ENCODE results near the gene MS4A1. TPM values are rescaled to one million over a fixed set of nuclear protein-coding genes. Genes with fewer than 3 reads are reported as not detected.
A peak's percentile ranks its signal among the peaks of the same experiment; 100 is the strongest.

MS4A1 gene
- total and polyA plus RNA-seq, 10 donors: 237 to 1,116 (median 425) TPM

GRCh38 chr11:60485987-60486386 lies 30.3 kb downstream of the MS4A1 start:
- TF ChIP-seq POLR2A (IDR thresholded peaks at IDR 0.05): no peak
- TF ChIP-seq CTCF (IDR thresholded peaks at IDR 0.05 in 8 of 11, conservative IDR thresholded peaks at IDR 0.05 in 3 of 11): peak; percentile 31 to 81 (median 67)
- TF ChIP-seq POLR2AphosphoS5 (IDR thresholded peaks at IDR 0.05): no peak
- Histone ChIP-seq H3K4me1 (peaks cover 0 to 36% (median 8%) of the 10 kb centered on the region in 6 donors), H3K27me3 (replicated peaks in 1 of 7) (peaks cover 0 to 3% (median 0%) of the 10 kb centered on the region in 7 donors), H3K36me3 (no peaks in the 10 kb centered on the region), H3K4me3 (no peak overlapping the region), H3K27ac (no peak overlapping the region), H3K9me3 (no peaks in the 10 kb centered on the region)
- WGBS, 5 donors: 65 to 73% (median 67%) methylated on average over 5 of the region's 5 CpGs
- DNase-seq: peak; percentile 75
- intact Hi-C loops (cut with DNase I; ENCODE audit: low total_unique reads): loop anchor here (5.0 kb wide), 1 partner anchor 124 kb away; no protein-coding TSS in a partner anchor

DNA sequence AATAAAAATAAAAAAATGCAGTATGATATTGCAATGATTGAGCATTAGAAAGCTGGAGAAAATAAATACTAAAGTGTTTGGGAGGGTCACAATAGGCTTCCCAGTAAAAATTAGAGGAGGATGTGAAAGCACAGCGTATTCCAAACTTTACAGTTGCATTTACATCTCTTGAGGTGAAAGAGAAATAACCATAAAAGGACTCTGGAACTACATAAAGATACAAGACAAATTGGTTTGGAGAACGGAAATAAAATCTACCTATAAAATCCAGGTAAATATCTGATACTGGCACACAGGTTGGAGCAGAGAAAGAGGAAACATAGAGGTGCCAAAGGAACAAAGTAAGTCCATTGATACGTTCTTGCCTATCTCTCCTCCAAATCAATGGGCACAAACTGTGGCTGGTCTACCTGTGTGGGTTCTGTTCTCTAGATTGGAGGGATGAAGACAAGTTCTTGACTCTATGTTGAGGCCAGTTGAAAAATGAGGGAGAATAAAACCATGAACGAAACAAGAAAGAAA lies 36.9 kb downstream of the MS4A1 start, which contains the start of gene MS4A12:
Gene MS4A12, plus strand, starts transcription at position 291 of the 522 bp plus-strand sequence. CDS start 4,541 bp downstream, outside the sequence.
- intact Hi-C loops (cut with DNase I; ENCODE audit: low total_unique reads): no loop called here
- Histone ChIP-seq H3K4me1 (no peaks in the 10 kb centered on the region), H3K27ac (no peak within 1 kb of the TSS), H3K4me3 (no peak within 1 kb of the TSS), H3K27me3 (replicated peaks in 1 of 7) (peaks cover 0 to 3% (median 0%) of the 10 kb centered on the region in 7 donors), H3K9me3 (no peaks in the 10 kb centered on the region), H3K36me3 (no peaks in the 10 kb centered on the region)
- WGBS, 5 donors: 65 to 92% (median 78%) methylated on average over 4 of the region's 4 CpGs
- TF ChIP-seq POLR2AphosphoS5 (IDR thresholded peaks at IDR 0.05): no peak
- no peak for TF ChIP-seq POLR2A (IDR thresholded peaks at IDR 0.05)
- no peak for TF ChIP-seq CTCF (IDR thresholded peaks at IDR 0.05 in 8 of 11, conservative IDR thresholded peaks at IDR 0.05 in 3 of 11)
- no peak for DNase-seq

- H3K4me1 ChIP-seq: peaks cover 0 to 8% (median 3%) of the 10 kb centered on the region in 6 donors
- peaks cover 0 to 3% (median 0%) of the 10 kb centered on the region in 7 donors for H3K27me3 ChIP-seq (replicated peaks in 1 of 7)
- H3K4me3 ChIP-seq: no peak overlapping the region
- no peaks in the 10 kb centered on the region for H3K36me3 ChIP-seq
- 79 to 92% (median 83%) methylated on average over 2 of the region's 2 CpGs for WGBS, 5 donors
- no peaks in the 10 kb centered on the region for H3K9me3 ChIP-seq
- TF ChIP-seq CTCF (IDR thresholded peaks at IDR 0.05 in 8 of 11, conservative IDR thresholded peaks at IDR 0.05 in 3 of 11) (no peak), POLR2A (IDR thresholded peaks at IDR 0.05) (no peak), POLR2AphosphoS5 (IDR thresholded peaks at IDR 0.05) (no peak)
- no peak for DNase-seq
- intact Hi-C loops (cut with DNase I; ENCODE audit: low total_unique reads): no loop called here
- no peak overlapping the region for H3K27ac ChIP-seq
Observed at GRCh38 chr11:60493454-60493853, 37.8 kb downstream of the MS4A1 start.

DNA sequence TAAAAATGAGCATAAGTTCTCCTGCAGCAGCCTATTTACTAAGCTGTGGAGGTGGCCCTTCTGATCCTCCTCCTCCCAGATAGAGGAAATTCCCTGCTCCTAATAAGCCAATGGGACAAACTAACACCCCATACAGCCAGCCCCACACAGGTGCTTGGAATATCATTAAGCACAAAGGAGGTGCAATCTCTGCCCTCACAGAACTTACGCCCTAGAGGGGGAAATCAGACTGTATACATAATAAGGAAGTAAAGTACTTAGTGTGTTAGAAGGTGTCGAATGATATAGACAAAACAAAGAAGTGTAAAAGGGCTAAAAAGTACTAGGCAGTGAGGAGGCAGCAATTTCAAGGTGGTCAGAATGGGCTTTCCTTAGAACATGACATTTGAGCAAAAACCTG lies 42.8 kb downstream of the MS4A1 start:
- Histone ChIP-seq H3K27ac (peak overlapping the region in 7 of 8 donors; percentile 16 to 71 (median 48)), H3K9me3 (no peaks in the 10 kb centered on the region), H3K4me3 (no peak overlapping the region), H3K27me3 (replicated peaks in 1 of 7) (no peaks in the 10 kb centered on the region), H3K4me1 (peaks cover 0 to 18% (median 4%) of the 10 kb centered on the region in 6 donors), H3K36me3 (no peaks in the 10 kb centered on the region)
- intact Hi-C loops (cut with DNase I; ENCODE audit: low total_unique reads): no loop called here
- TF ChIP-seq POLR2AphosphoS5 (IDR thresholded peaks at IDR 0.05): no peak
- no peak for TF ChIP-seq POLR2A (IDR thresholded peaks at IDR 0.05)
- TF ChIP-seq CTCF (IDR thresholded peaks at IDR 0.05 in 8 of 11, conservative IDR thresholded peaks at IDR 0.05 in 3 of 11): no peak
- WGBS, 5 donors: 40 to 60% (median 50%) methylated on average over 2 of the region's 2 CpGs
- no peak for DNase-seq
